Peyer's patch (tissue), 4 donors: ENCODE data around the gene HAP1.

ENCODE experiments used
- POLR2A ChIP-seq, 2 donors: fragments of 450-650 bp; IDR thresholded peaks; one replicate each; pipeline ENCODE4 v1.5.1; 2017; ENCODE audit warnings: antibody characterized with exemption in 2 of 2, mild to moderate bottlenecking in 2 of 2, moderate library complexity in 2 of 2
- TF ChIP-seq, protein P1 (sequence below), 6 experiments: fragments of 450-650 bp in 4 of 6; fragments of 200-600 bp in 2 of 6; sonication (generic) in 1 of 6; IDR thresholded peaks; one replicate each; pipeline ENCODE4 v1.5.1; 2017 to 2019; ENCODE audit warnings: antibody characterized with exemption in 6 of 6, mild to moderate bottlenecking in 3 of 6, moderate library complexity in 1 of 6

DNA sequence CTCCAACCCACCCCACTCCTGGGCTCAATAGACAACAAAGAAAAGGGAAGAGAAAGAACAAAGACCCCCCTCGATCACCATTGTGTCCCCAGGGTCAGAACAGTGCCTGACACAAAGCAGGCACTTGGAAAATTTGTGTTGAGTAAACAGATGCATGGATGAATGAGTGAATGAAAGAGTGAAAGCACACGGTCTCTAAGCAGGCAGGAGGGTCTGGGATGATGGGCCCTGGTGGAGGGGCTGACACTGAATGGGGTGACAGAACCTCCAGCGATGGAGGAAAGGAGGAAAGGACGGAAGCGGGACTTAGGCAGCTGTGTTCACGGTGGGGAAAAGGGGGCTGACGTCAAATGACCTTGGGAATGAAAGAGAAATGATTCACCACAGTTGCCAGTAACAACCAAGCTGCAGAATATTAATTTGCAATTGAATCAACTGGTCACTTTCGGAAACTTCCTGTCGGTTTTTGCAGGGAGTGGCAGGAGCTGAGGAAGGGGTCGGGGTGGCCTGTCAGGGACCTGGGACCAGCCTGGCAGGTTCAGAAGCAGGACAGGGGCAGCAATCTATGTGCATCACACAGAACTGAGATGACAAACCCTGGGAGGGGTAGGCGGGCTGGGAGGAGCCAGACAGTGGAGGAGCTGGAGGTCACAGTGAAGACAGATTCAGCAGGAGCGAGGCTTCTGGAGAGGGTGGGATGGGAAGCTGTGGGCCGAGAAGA is 29.0 kb downstream of the HAP1 start:
- TF ChIP-seq, protein P1, sequence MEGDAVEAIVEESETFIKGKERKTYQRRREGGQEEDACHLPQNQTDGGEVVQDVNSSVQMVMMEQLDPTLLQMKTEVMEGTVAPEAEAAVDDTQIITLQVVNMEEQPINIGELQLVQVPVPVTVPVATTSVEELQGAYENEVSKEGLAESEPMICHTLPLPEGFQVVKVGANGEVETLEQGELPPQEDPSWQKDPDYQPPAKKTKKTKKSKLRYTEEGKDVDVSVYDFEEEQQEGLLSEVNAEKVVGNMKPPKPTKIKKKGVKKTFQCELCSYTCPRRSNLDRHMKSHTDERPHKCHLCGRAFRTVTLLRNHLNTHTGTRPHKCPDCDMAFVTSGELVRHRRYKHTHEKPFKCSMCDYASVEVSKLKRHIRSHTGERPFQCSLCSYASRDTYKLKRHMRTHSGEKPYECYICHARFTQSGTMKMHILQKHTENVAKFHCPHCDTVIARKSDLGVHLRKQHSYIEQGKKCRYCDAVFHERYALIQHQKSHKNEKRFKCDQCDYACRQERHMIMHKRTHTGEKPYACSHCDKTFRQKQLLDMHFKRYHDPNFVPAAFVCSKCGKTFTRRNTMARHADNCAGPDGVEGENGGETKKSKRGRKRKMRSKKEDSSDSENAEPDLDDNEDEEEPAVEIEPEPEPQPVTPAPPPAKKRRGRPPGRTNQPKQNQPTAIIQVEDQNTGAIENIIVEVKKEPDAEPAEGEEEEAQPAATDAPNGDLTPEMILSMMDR (IDR thresholded peaks at IDR 0.05), result no peak
- TF ChIP-seq POLR2A (IDR thresholded peaks at IDR 0.05), result no peak
